ENCODE data around the gene RHOG.

The RHOG gene

GRCh38 chr11:3859373-3859881 lies 18.7 kb upstream of the RHOG start:
- DNase-seq (ENCODE audit: extremely low read depth, low read depth) = no peak
- no peak for TF ChIP-seq CTCF (IDR thresholded peaks at IDR 0.05; ENCODE audit: low read depth, low read length)

- TF ChIP-seq CTCF (IDR thresholded peaks at IDR 0.05; ENCODE audit: low read depth, low read length) = no peak
- DNase-seq (ENCODE audit: extremely low read depth, low read depth) = no peak
Measured at GRCh38 chr11:3857628-3858027, 16.9 kb upstream of the RHOG start.

- no peak for TF ChIP-seq CTCF (IDR thresholded peaks at IDR 0.05; ENCODE audit: low read depth, low read length)
- DNase-seq (ENCODE audit: extremely low read depth, low read depth) = no peak
Measured at GRCh38 chr11:3856856-3857553, 16.2 kb upstream of the RHOG start.

- no peak for DNase-seq (ENCODE audit: extremely low read depth, low read depth)
- no peak for TF ChIP-seq CTCF (IDR thresholded peaks at IDR 0.05; ENCODE audit: low read depth, low read length)
Measured at GRCh38 chr11:3855808-3856491, 15.2 kb upstream of the RHOG start.

GRCh38 chr11:3854977-3855807 lies 14.4 kb upstream of the RHOG start, which contains the start of gene STIM1:
Gene STIM1 (plus strand): TSS chr11:3855664. CDS start chr11:3856271, 607 bp downstream.
- TF ChIP-seq CTCF (IDR thresholded peaks at IDR 0.05; ENCODE audit: low read depth, low read length) = peak; percentile 91
- peak; percentile 85 for DNase-seq (ENCODE audit: extremely low read depth, low read depth)

GRCh38 chr11:3854660-3854976 lies 13.9 kb upstream of the RHOG start:
- no peak for TF ChIP-seq CTCF (IDR thresholded peaks at IDR 0.05; ENCODE audit: low read depth, low read length)
- DNase-seq (ENCODE audit: extremely low read depth, low read depth) = no peak

All from AG09319 (cell line).